Cardiac muscle cell (in vitro differentiated cells and primary cell): Measurements from ENCODE around the gene TBXAS1. TPM values are rescaled to one million over a fixed set of nuclear protein-coding genes. Genes with fewer than 3 reads are reported as not detected.
"Not testable (repeated sequence)": the region's sequence is repeated elsewhere in the genome, so short reads cannot be mapped to it uniquely, and the experiment has no call there.

Source experiments
- DNase-seq, 2 donors: peaks; one replicate each; pipeline versions ENCODE4 v3.0.0 to v3.0.0-alpha.2; 2010 to 2017; ENCODE audit warnings: low read depth in 1 of 2, low spot score in 1 of 2
- H3K27ac ChIP-seq: fragments of 200-600 bp; sonication (generic); 2 replicates; pipeline ENCODE4 v1.5.1; 2016
- H3K27me3 ChIP-seq: fragments of 200-600 bp; sonication (generic); 2 replicates; pipeline ENCODE4 v1.6.0; 2016; ENCODE audit warnings: control low read depth
- H3K36me3 ChIP-seq: fragments of 200-600 bp; sonication (generic); 2 replicates; pipeline ENCODE4 v1.5.1; 2016; ENCODE audit warnings: control low read depth
- H3K4me1 ChIP-seq: fragments of 200-600 bp; sonication (generic); 2 replicates; pipeline ENCODE4 v1.8.1; 2017; ENCODE audit warnings: low read depth, mild to moderate bottlenecking, mixed run types
- H3K4me3 ChIP-seq: fragments of 200-600 bp; sonication (generic); 2 replicates; pipeline ENCODE4 v1.5.1; 2016; ENCODE audit warnings: mild to moderate bottlenecking
- H3K9me3 ChIP-seq: fragments of 200-600 bp; sonication (generic); 2 replicates; pipeline ENCODE4 v1.5.1; 2017; ENCODE audit warnings: low read depth, mild to moderate bottlenecking, control low read depth
- CTCF ChIP-seq: IDR thresholded peaks from 2 replicates; pipeline ENCODE4 v1.5.1; 2012; ENCODE audit warnings: low read depth, mild to moderate bottlenecking, low read length
- polyA plus RNA-seq: library from polyadenylated mRNA; unstranded; fragments of >200 nt; fragmentation: Nextera tagmentation; extraction: Ambion mirVana; gene quantifications from 2 replicates; pipeline ENCODE4 v1.2.1, GENCODE V29; 2016
- total RNA-seq: library from RNA; depleted of rRNA; stranded (reverse); fragments of >200 nt; gene quantifications from 2 replicates; pipeline ENCODE4 v1.2.3, GENCODE V29; 2016

The TBXAS1 gene
- total and polyA plus RNA-seq, 2 experiments from 2014 or later = 0.83 to 6.2 TPM

GRCh38 chr7:139901056-139901795 is 72.2 kb downstream of the TBXAS1 start:
- Histone ChIP-seq H3K36me3 (no peaks in the 10 kb centered on the region), H3K4me3 (no peak overlapping the region), H3K4me1 (no peaks in the 10 kb centered on the region), H3K27ac (no peak overlapping the region), H3K27me3 (no peaks in the 10 kb centered on the region), H3K9me3 (no peaks in the 10 kb centered on the region)
- TF ChIP-seq CTCF = no peak
- no peak for DNase-seq

- Histone ChIP-seq H3K4me1 (no peaks in the 10 kb centered on the region), H3K27me3 (no peaks in the 10 kb centered on the region), H3K9me3 (no peaks in the 10 kb centered on the region), H3K36me3 (no peaks in the 10 kb centered on the region), H3K4me3 (no peak overlapping the region), H3K27ac (no peak overlapping the region)
- TF ChIP-seq CTCF = no peak
- DNase-seq = no peak
Observed at GRCh38 chr7:139901901-139902300, 72.8 kb downstream of the TBXAS1 start.

GRCh38 chr7:139902436-139903102 is 73.5 kb downstream of the TBXAS1 start:
- Histone ChIP-seq H3K27me3 (no peaks in the 10 kb centered on the region), H3K9me3 (no peaks in the 10 kb centered on the region), H3K4me1 (no peaks in the 10 kb centered on the region), H3K27ac (no peak overlapping the region), H3K4me3 (no peak overlapping the region), H3K36me3 (no peaks in the 10 kb centered on the region)
- no peak for TF ChIP-seq CTCF
- DNase-seq = no peak

GRCh38 chr7:139903103-139903477 is 74.0 kb downstream of the TBXAS1 start:
- not testable (repeated sequence) for H3K4me3 ChIP-seq, H3K27me3 ChIP-seq, H3K4me1 ChIP-seq, H3K27ac ChIP-seq, DNase-seq, H3K9me3 ChIP-seq, H3K36me3 ChIP-seq

GRCh38 chr7:139906879-139907278 is 77.8 kb downstream of the TBXAS1 start:
- TF ChIP-seq CTCF = no peak
- Histone ChIP-seq H3K4me3 (no peak overlapping the region), H3K27me3 (no peaks in the 10 kb centered on the region), H3K27ac (no peak overlapping the region), H3K36me3 (no peaks in the 10 kb centered on the region), H3K4me1 (peaks cover 10% of the 10 kb centered on the region), H3K9me3 (no peaks in the 10 kb centered on the region)
- no peak for DNase-seq

GRCh38 chr7:139908792-139909191 is 79.7 kb downstream of the TBXAS1 start:
- Histone ChIP-seq H3K4me3 (no peak overlapping the region), H3K4me1 (peaks cover 14% of the 10 kb centered on the region), H3K27me3 (no peaks in the 10 kb centered on the region), H3K27ac (no peak overlapping the region), H3K9me3 (no peaks in the 10 kb centered on the region), H3K36me3 (no peaks in the 10 kb centered on the region)
- no peak for TF ChIP-seq CTCF
- DNase-seq = no peak
